ENCODE data around the gene DRAM2.

DRAM2 gene

DNA sequence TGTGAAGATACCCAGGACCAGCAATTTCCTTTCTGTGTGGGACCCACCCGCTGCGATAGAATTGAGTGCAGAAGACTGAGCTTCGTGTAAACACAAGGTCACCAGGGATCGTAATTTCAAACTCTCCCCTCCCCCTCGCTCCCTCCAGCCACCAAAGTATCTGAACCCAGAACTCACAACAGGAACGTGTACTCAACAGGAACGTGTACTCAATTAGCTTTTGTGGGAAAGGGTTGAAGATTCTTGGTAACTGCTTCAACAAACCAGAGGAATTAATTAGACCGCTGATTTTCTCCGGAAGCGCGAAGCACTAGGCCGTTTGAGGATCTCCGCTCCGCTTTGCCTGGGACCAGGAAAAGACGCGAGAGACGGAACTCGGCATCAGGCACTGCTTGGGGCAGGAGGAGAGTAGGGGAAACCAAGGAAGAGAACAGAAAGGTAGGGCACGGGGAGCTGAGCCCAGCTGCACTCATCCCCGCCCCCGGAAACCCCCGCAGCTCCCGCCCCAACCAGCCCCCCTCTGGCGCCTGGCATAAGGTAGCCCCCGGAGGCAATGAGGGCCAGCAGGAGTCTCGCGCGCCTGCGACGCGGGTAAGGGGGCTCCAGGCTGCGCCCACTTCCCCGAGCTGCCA is 453 bp downstream of the DRAM2 start:
- peak overlapping the region; percentile 79 to 98 (median 90) for H3K4me3 ChIP-seq
- peak overlapping the region; percentile 78 to 96 (median 91) for H3K27ac ChIP-seq
- peaks cover 27 to 71% (median 33%) of the 10 kb centered on the region in 10 experiments for H3K4me1 ChIP-seq
- no peaks in the 10 kb centered on the region for H3K9me3 ChIP-seq (replicated peaks in 1 of 11)
- no peak for TF ChIP-seq Cebpa-rat (IDR thresholded peaks at IDR 0.05)
- no peaks in the 10 kb centered on the region for H3K27me3 ChIP-seq
- H4K20me1 ChIP-seq: peaks cover 8 to 41% (median 26%) of the 10 kb centered on the region in 11 experiments; a peak in 18 of 22 replicates
- H3K4me2 ChIP-seq: peak overlapping the region; percentile 75 to 97 (median 86)
- peaks cover 19 to 51% (median 35%) of the 10 kb centered on the region in 11 experiments for H3K36me3 ChIP-seq
- H3K9ac ChIP-seq: peak overlapping the region; percentile 86 to 97 (median 93)

DNA sequence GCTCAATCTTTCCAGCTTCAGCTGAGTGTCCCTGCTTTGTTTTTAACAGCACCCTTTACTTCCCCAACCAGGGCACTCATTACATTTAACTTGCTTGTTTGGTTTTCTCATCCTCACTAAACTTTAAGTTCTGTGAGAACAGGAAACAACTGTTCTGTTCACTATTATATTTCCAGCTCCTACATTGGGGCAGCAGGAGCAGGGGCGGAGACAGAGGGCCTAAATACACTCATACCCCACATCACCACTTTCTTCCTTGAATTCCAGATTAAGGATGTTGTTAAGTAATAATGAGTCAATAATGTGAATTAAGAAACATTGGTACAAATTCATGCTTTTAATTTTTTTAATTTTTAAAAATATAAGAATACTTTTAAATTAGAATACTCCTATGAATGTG is 6.0 kb downstream of the DRAM2 start:
- H3K36me3 ChIP-seq: peaks cover 30 to 75% (median 64%) of the 10 kb centered on the region in 11 experiments
- peaks cover 0 to 7% (median 0%) of the 10 kb centered on the region in 11 experiments; a peak in 4 of 22 replicates for H3K9me3 ChIP-seq (replicated peaks in 1 of 11)
- H3K4me1 ChIP-seq: peaks cover 9 to 94% (median 40%) of the 10 kb centered on the region in 10 experiments
- H3K4me2 ChIP-seq: peak overlapping the region in 4 of 11 experiments; percentile 26 to 78 (median 70); a peak in 7 of 22 replicates
- peak overlapping the region in 5 of 11 experiments; percentile 11 to 93 (median 63); a peak in 7 of 22 replicates for H3K27ac ChIP-seq
- no peak overlapping the region for H3K4me3 ChIP-seq
- peak overlapping the region in 4 of 11 experiments; percentile 19 to 76 (median 63); a peak in 6 of 22 replicates for H3K9ac ChIP-seq
- H4K20me1 ChIP-seq: no peaks in the 10 kb centered on the region
- no peak for TF ChIP-seq Cebpa-rat (IDR thresholded peaks at IDR 0.05)
- H3K27me3 ChIP-seq: no peaks in the 10 kb centered on the region

DNA sequence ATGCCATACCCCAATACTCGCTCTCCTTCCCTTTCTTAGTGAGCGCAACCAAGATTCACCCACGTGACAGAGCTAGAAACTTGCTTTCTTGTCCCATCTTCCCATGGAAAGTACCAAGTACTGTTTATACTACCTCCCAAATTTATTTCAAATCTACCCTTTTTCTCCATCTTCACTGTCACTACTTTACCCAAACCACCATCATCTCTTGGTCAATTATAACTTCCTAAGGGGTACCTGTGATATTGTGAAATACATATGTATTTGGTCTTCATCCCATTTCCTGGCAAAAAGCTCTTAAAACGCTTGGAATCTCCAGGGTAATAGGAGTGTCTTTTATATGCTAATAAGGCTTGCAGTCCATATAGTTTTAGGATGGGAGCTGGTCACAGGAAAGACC is 8.2 kb downstream of the DRAM2 start:
- peaks cover 0 to 7% (median 0%) of the 10 kb centered on the region in 11 experiments; a peak in 4 of 22 replicates for H3K9me3 ChIP-seq (replicated peaks in 1 of 11)
- peak overlapping the region in 4 of 11 experiments; percentile 54 to 93 (median 74); a peak in 6 of 22 replicates for H3K27ac ChIP-seq
- no peak overlapping the region for H3K9ac ChIP-seq
- H3K27me3 ChIP-seq: no peaks in the 10 kb centered on the region
- H3K36me3 ChIP-seq: peaks cover 38 to 69% (median 61%) of the 10 kb centered on the region in 11 experiments
- H4K20me1 ChIP-seq: no peaks in the 10 kb centered on the region
- no peak overlapping the region for H3K4me3 ChIP-seq
- peak overlapping the region in 5 of 11 experiments; percentile 26 to 78 (median 64); a peak in 7 of 22 replicates for H3K4me2 ChIP-seq
- TF ChIP-seq Cebpa-rat (IDR thresholded peaks at IDR 0.05): no peak
- H3K4me1 ChIP-seq: peaks cover 16 to 92% (median 49%) of the 10 kb centered on the region in 10 experiments

DNA sequence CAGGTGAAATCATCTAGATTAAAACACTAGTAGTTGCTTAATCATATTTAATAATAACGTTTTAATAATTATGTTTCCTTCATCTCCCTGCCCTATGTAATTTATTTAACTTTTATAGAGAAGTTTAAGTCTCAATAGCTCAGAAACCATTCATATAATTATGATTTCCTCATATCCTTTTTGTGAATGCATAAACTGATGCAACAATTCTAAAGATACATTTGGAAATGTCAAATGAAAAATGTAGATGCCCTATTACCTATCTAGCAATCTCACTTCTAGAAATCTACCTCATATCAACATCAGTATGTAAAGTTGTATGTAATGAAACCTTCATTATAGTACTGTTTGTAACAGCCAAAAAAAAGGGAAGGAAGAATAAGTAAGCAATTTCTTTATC is 10.5 kb downstream of the DRAM2 start:
- Histone ChIP-seq H3K4me2 (peak overlapping the region in 8 of 11 experiments; percentile 56 to 78 (median 68); a peak in 12 of 22 replicates), H4K20me1 (no peaks in the 10 kb centered on the region), H3K9me3 (replicated peaks in 1 of 11) (peaks cover 0 to 7% (median 0%) of the 10 kb centered on the region in 11 experiments; a peak in 4 of 22 replicates), H3K27ac (peak overlapping the region in 7 of 11 experiments; percentile 57 to 81 (median 70); a peak in 12 of 22 replicates), H3K4me1 (peaks cover 16 to 94% (median 49%) of the 10 kb centered on the region in 10 experiments), H3K9ac (peak overlapping the region in 2 of 11 experiments; percentile 48 to 53; a peak in 1 of 22 replicates), H3K4me3 (peak overlapping the region in 2 of 10 experiments; percentile 8 to 31; a peak in 2 of 20 replicates), H3K27me3 (no peaks in the 10 kb centered on the region), H3K36me3 (peaks cover 38 to 73% (median 65%) of the 10 kb centered on the region in 11 experiments)
- TF ChIP-seq Cebpa-rat (IDR thresholded peaks at IDR 0.05): no peak

DNA sequence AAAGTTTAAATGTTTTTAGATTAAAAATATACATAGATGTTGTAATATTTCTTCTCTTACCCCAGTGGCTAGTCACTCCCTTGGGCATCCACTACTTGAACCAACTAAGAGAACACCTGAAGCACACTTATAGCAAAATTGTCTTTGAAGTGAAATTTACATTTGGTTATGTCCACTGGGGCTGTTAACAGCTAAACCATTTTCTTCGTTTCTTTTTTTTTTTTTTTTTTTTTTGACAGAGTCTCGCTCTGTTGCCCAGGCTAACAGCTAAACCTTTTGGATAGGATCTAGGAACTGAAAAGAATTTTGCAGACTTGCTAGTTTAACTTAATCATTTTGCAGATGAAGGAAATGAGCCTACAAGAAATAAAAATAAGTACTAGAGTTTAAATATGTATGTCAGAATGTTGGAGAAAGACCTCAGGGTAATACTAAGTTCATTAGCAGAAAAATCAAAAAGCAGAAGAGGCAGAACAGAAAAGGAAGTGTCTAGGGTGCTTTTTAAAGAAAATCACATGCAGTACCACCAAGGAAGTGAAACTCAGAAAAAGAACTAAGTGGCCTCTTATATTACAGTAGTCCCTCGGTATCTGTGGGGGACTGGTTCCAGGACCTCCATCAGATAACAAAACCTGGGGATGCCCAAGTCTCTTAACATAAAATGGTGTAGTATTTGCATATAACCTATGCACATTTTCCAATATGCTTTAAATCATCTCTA is 11.8 kb downstream of the DRAM2 start:
- H3K4me2 ChIP-seq: peak overlapping the region; percentile 46 to 78 (median 64)

DNA sequence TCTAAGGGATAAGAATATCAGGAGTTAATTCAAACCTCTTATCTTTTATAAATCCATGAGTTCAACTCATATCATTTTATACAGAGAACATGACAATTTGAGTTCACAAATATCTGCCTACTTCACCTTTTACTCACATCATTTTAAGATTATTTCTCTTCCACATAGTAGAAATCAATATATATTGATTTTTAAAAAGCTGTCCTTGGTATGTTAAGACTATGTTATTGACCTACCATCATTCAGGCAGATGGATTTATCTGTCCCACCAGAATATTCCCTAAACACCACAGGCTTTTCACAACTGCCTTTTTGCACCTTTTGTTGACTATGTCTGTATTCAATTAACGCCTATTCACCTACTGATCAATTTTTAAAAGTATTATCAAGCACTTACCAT is 13.5 kb downstream of the DRAM2 start:
- Histone ChIP-seq H3K4me1 (peaks cover 16 to 94% (median 32%) of the 10 kb centered on the region in 10 experiments), H4K20me1 (no peaks in the 10 kb centered on the region), H3K9ac (no peak overlapping the region), H3K27ac (peak overlapping the region in 3 of 11 experiments; percentile 65 to 81 (median 79); a peak in 4 of 22 replicates), H3K27me3 (no peaks in the 10 kb centered on the region), H3K36me3 (peaks cover 52 to 94% (median 69%) of the 10 kb centered on the region in 11 experiments), H3K4me2 (peak overlapping the region in 3 of 11 experiments; percentile 64 to 78 (median 75); a peak in 5 of 22 replicates), H3K9me3 (replicated peaks in 1 of 11) (no peaks in the 10 kb centered on the region), H3K4me3 (no peak overlapping the region)
- TF ChIP-seq Cebpa-rat (IDR thresholded peaks at IDR 0.05): no peak

More for the DNA sequence above, 11.8 kb downstream of the DRAM2 start:
- Histone ChIP-seq H3K9ac (peak overlapping the region in 7 of 11 experiments; percentile 6 to 63 (median 31); a peak in 9 of 22 replicates), H3K4me1 (peaks cover 16 to 97% (median 46%) of the 10 kb centered on the region in 10 experiments), H3K9me3 (replicated peaks in 1 of 11) (peaks cover 0 to 6% (median 0%) of the 10 kb centered on the region in 11 experiments; a peak in 4 of 22 replicates), H3K27me3 (no peaks in the 10 kb centered on the region), H3K27ac (peak overlapping the region in 9 of 11 experiments; percentile 13 to 81 (median 69); a peak in 17 of 22 replicates), H4K20me1 (no peaks in the 10 kb centered on the region), H3K36me3 (peaks cover 51 to 83% (median 71%) of the 10 kb centered on the region in 11 experiments), H3K4me3 (peak overlapping the region in 3 of 10 experiments; percentile 5 to 31 (median 17); a peak in 3 of 20 replicates)
- no peak for TF ChIP-seq Cebpa-rat (IDR thresholded peaks at IDR 0.05)

DNA sequence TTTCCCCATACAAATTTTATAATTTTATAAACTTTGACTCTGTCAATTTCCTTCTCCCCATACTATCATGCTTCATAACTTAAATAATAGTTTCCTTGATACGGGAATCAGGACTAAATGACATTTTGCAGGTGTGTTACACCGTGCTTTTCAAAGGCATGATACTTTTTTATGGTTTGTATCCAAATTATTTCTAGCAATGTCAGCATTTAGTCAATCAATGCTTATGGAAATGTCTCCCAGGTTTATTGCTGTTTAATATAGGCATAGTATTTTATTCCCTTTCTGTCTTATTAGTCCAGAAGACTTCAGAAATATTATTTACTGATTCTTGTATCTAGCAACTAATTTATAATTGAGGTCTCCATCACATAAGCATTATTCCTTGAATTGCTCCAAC is 23.4 kb downstream of the DRAM2 start:
- Histone ChIP-seq H3K4me3 (no peak overlapping the region), H3K4me1 (no peaks in the 10 kb centered on the region), H3K27me3 (no peaks in the 10 kb centered on the region), H4K20me1 (peaks cover 0 to 4% (median 0%) of the 10 kb centered on the region in 11 experiments; a peak in 1 of 22 replicates), H3K9ac (no peak overlapping the region), H3K4me2 (no peak overlapping the region), H3K36me3 (peaks cover 57 to 100% (median 87%) of the 10 kb centered on the region in 11 experiments), H3K27ac (no peak overlapping the region), H3K9me3 (replicated peaks in 1 of 11) (peaks cover 0 to 8% (median 0%) of the 10 kb centered on the region in 11 experiments; a peak in 4 of 22 replicates)
- no peak for TF ChIP-seq Cebpa-rat (IDR thresholded peaks at IDR 0.05)

DNA sequence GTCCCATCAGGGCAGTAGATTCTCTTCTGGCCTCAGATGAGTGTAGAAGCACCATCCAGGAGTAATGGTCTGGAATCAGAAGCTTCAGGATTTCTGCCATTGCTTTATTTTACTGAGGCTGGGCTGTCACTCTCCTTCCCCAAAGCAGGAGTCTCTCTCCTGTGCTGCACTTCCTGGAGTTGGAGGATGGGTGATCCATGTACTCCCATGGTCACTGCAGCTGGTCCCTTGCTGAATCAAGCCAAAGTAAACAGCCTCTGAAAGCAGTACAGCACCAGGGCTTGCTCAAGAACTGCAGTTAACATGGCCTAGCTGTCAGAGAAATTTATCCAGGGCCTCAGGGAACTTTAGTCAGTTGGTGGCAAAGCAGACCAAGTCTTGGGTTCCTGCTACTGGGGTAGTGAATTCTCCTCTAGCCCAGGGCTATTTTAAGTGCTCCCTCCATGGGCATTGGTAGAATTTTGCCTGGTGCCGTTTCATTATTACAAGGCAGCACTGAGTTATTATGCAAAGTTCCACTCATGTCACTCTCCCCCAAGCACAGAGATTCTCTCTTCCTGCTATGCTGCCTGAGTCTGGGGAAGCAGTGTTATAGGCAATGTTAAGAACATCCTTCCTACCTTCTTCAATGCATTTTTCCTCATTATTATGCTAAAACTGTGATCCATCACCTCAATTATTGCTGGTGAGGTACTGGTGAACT is 29.5 kb downstream of the DRAM2 start:
- Histone ChIP-seq H3K27ac (no peak overlapping the region), H4K20me1 (no peaks in the 10 kb centered on the region), H3K4me2 (no peak overlapping the region), H3K4me3 (no peak overlapping the region), H3K9me3 (replicated peaks in 1 of 11) (peaks cover 22 to 49% (median 25%) of the 10 kb centered on the region in 11 experiments), H3K36me3 (peaks cover 25 to 78% (median 52%) of the 10 kb centered on the region in 11 experiments), H3K27me3 (no peaks in the 10 kb centered on the region), H3K4me1 (no peaks in the 10 kb centered on the region), H3K9ac (no peak overlapping the region)
- TF ChIP-seq Cebpa-rat (IDR thresholded peaks at IDR 0.05): no peak
